GM23338 (cell line): Measurements from ENCODE around the gene ITFG1. TPM values are rescaled to one million over a fixed set of nuclear protein-coding genes. Genes with fewer than 3 reads are reported as not detected.
"Not testable (repeated sequence)": the region's sequence is repeated elsewhere in the genome, so short reads cannot be mapped to it uniquely, and the experiment has no call there.

Experiments used
- ATAC-seq: fragments of 200-7000 bp; cut with Tn5 transposase; 3 replicates; pipeline ENCODE4 v1.9.1; 2020
- DNase-seq: peaks from one replicate; pipeline ENCODE4 v3.0.0-alpha.2; 2015; ENCODE audit warnings: low spot score
- H2AFZ ChIP-seq: fragments of 200-600 bp; sonication (generic); 2 replicates; pipeline ENCODE4 v1.8.0; 2016; ENCODE audit warnings: antibody characterized with exemption, mild to moderate bottlenecking, moderate library complexity
- H3F3A ChIP-seq: fragments of 200-600 bp; sonication (generic); replicated peaks from 2 replicates; pipeline ENCODE4 v1.8.0; 2017; ENCODE audit warnings: antibody characterized with exemption, mixed run types, low read depth
- H3K27ac ChIP-seq: fragments of 200-600 bp; sonication (generic); 2 replicates; pipeline ENCODE4 v1.6.1; 2016; ENCODE audit warnings: low read depth
- H3K27me3 ChIP-seq: fragments of 200-600 bp; sonication (generic); 2 replicates; pipeline ENCODE4 v1.8.0; 2016; ENCODE audit warnings: mild to moderate bottlenecking, mixed run types, moderate library complexity; ENCODE audit not compliant: insufficient read depth
- H3K36me3 ChIP-seq: fragments of 200-600 bp; sonication (generic); 2 replicates; pipeline ENCODE4 v1.8.0; 2016; ENCODE audit warnings: mild to moderate bottlenecking; ENCODE audit not compliant: insufficient read depth
- H3K4me1 ChIP-seq: fragments of 200-600 bp; sonication (generic); 2 replicates; pipeline ENCODE4 v1.8.0; 2016; ENCODE audit warnings: mild to moderate bottlenecking, moderate library complexity; ENCODE audit not compliant: insufficient read depth
- H3K4me2 ChIP-seq: fragments of 200-600 bp; sonication (generic); 2 replicates; pipeline ENCODE4 v1.7.1; 2017; ENCODE audit warnings: mixed run types
- H3K4me3 ChIP-seq: fragments of 200-600 bp; sonication (generic); 2 replicates; pipeline ENCODE4 v1.6.1; 2016; ENCODE audit warnings: mixed run types
- H3K79me2 ChIP-seq: fragments of 200-600 bp; sonication (generic); replicated peaks from 2 replicates; pipeline ENCODE4 v1.8.0; 2017; ENCODE audit warnings: mild to moderate bottlenecking; ENCODE audit not compliant: insufficient read depth
- H3K9me2 ChIP-seq: fragments of 200-600 bp; sonication (generic); 2 replicates; pipeline ENCODE4 v1.8.0; 2017; ENCODE audit not compliant: insufficient read depth
- H4K20me1 ChIP-seq: fragments of 200-600 bp; sonication (generic); replicated peaks from 2 replicates; pipeline ENCODE4 v1.8.0; 2017; ENCODE audit warnings: mild to moderate bottlenecking; ENCODE audit not compliant: insufficient read depth
- H3K27ac Mint-ChIP-seq: 2 replicates; pipeline ENCODE4 v1.8.0; 2020; ENCODE audit warnings: inconsistent platforms, mild to moderate bottlenecking, moderate library complexity, mixed read lengths
- H3K27me3 Mint-ChIP-seq: 3 replicates; pipeline ENCODE4 v1.8.0; 2022; ENCODE audit warnings: low read depth, mild to moderate bottlenecking, moderate library complexity, mixed read lengths, inconsistent platforms; ENCODE audit not compliant: insufficient read depth, poor library complexity
- H3K36me3 Mint-ChIP-seq: 3 replicates; pipeline ENCODE4 v1.8.0; 2021; ENCODE audit warnings: low read depth, mild to moderate bottlenecking, inconsistent platforms, moderate library complexity, mixed read lengths
- H3K4me1 Mint-ChIP-seq: 3 replicates; pipeline ENCODE4 v1.8.0; 2020; ENCODE audit warnings: mild to moderate bottlenecking, inconsistent platforms, mixed read lengths
- H3K4me3 Mint-ChIP-seq: 3 replicates; pipeline ENCODE4 v1.8.0; 2021; ENCODE audit warnings: moderate library complexity, mild to moderate bottlenecking, inconsistent platforms, mixed read lengths
- H3K9me3 Mint-ChIP-seq: 3 replicates; pipeline ENCODE4 v1.8.0; 2020; ENCODE audit warnings: moderate library complexity, mild to moderate bottlenecking, inconsistent platforms, mixed read lengths
- CREB1 ChIP-seq: fragments of 250-450 bp; sonication (Bioruptor Pico); IDR thresholded peaks from 2 replicates; pipeline ENCODE4 v1.5.0; 2020; ENCODE audit warnings: low read depth, mild to moderate bottlenecking, moderate library complexity
- CTCF ChIP-seq, 2 experiments: fragments of 200-600 bp in 1 of 2; sonication (generic) in 1 of 2; conservative IDR thresholded peaks; 2 replicates each; pipeline versions ENCODE4 v1.5.1 to v1.6.1; 2016 to 2017; ENCODE audit warnings: antibody characterized with exemption in 2 of 2, low read depth in 2 of 2, mild to moderate bottlenecking in 2 of 2, moderate library complexity in 1 of 2
- EZH2 ChIP-seq: fragments of 200-600 bp; sonication (generic); IDR thresholded peaks from one replicate; pipeline ENCODE4 v1.8.0; 2017; ENCODE audit warnings: antibody characterized with exemption, mild to moderate bottlenecking, low read depth; ENCODE audit not compliant: unreplicated experiment
- EZH2phosphoT487 ChIP-seq: fragments of 200-600 bp; sonication (generic); IDR thresholded peaks from one replicate; pipeline ENCODE4 v1.8.1; 2018; ENCODE audit warnings: antibody characterized with exemption; ENCODE audit not compliant: unreplicated experiment
- NANOG ChIP-seq: IDR thresholded peaks from 2 replicates; pipeline ENCODE4 v1.6.1; 2016; ENCODE audit warnings: antibody characterized with exemption, borderline replicate concordance
- POLR2AphosphoS5 ChIP-seq: IDR thresholded peaks from 2 replicates; pipeline ENCODE4 v1.6.1; 2016; ENCODE audit warnings: antibody characterized with exemption, low read depth
- STAT1 ChIP-seq: IDR thresholded peaks from one replicate; pipeline ENCODE4 v1.6.1; 2016; ENCODE audit warnings: antibody characterized with exemption; ENCODE audit not compliant: unreplicated experiment
- ZNF114 ChIP-seq: fragments of 250-450 bp; sonication (Bioruptor Pico); IDR thresholded peaks from 2 replicates; pipeline ENCODE4 v1.5.0; 2020; ENCODE audit warnings: mild to moderate bottlenecking, moderate library complexity
- ZNF331 ChIP-seq: fragments of 250-450 bp; sonication (Bioruptor Pico); IDR thresholded peaks from 2 replicates; pipeline ENCODE4 v1.5.0; 2020; ENCODE audit warnings: low read depth, mild to moderate bottlenecking, moderate library complexity
- polyA plus RNA-seq: library from polyadenylated mRNA; unstranded; fragments of >200 nt; fragmentation: Nextera tagmentation; extraction: Ambion mirVana; gene quantifications from 2 replicates; pipeline ENCODE4 v1.2.1, GENCODE V29; 2016
- total RNA-seq: library from RNA; depleted of rRNA; stranded (reverse); fragments of >200 nt; shearing (Covaris generic); gene quantifications from 2 replicates; pipeline ENCODE4 v1.2.3, GENCODE V29; 2014
- TF ChIP-seq, protein P1 (sequence below): fragments of 250-450 bp; sonication (Bioruptor Pico); IDR thresholded peaks from 2 replicates; pipeline ENCODE4 v1.5.0; 2020; ENCODE audit warnings: mild to moderate bottlenecking, moderate library complexity
- TF ChIP-seq, protein P2 (sequence below): IDR thresholded peaks from 2 replicates; pipeline ENCODE4 v1.6.1; 2016; ENCODE audit warnings: antibody characterized with exemption

ITFG1 gene
- total and polyA plus RNA-seq, 2 experiments from 2014 or later = 18.5 to 26.9 TPM

- TF ChIP-seq, protein P1, sequence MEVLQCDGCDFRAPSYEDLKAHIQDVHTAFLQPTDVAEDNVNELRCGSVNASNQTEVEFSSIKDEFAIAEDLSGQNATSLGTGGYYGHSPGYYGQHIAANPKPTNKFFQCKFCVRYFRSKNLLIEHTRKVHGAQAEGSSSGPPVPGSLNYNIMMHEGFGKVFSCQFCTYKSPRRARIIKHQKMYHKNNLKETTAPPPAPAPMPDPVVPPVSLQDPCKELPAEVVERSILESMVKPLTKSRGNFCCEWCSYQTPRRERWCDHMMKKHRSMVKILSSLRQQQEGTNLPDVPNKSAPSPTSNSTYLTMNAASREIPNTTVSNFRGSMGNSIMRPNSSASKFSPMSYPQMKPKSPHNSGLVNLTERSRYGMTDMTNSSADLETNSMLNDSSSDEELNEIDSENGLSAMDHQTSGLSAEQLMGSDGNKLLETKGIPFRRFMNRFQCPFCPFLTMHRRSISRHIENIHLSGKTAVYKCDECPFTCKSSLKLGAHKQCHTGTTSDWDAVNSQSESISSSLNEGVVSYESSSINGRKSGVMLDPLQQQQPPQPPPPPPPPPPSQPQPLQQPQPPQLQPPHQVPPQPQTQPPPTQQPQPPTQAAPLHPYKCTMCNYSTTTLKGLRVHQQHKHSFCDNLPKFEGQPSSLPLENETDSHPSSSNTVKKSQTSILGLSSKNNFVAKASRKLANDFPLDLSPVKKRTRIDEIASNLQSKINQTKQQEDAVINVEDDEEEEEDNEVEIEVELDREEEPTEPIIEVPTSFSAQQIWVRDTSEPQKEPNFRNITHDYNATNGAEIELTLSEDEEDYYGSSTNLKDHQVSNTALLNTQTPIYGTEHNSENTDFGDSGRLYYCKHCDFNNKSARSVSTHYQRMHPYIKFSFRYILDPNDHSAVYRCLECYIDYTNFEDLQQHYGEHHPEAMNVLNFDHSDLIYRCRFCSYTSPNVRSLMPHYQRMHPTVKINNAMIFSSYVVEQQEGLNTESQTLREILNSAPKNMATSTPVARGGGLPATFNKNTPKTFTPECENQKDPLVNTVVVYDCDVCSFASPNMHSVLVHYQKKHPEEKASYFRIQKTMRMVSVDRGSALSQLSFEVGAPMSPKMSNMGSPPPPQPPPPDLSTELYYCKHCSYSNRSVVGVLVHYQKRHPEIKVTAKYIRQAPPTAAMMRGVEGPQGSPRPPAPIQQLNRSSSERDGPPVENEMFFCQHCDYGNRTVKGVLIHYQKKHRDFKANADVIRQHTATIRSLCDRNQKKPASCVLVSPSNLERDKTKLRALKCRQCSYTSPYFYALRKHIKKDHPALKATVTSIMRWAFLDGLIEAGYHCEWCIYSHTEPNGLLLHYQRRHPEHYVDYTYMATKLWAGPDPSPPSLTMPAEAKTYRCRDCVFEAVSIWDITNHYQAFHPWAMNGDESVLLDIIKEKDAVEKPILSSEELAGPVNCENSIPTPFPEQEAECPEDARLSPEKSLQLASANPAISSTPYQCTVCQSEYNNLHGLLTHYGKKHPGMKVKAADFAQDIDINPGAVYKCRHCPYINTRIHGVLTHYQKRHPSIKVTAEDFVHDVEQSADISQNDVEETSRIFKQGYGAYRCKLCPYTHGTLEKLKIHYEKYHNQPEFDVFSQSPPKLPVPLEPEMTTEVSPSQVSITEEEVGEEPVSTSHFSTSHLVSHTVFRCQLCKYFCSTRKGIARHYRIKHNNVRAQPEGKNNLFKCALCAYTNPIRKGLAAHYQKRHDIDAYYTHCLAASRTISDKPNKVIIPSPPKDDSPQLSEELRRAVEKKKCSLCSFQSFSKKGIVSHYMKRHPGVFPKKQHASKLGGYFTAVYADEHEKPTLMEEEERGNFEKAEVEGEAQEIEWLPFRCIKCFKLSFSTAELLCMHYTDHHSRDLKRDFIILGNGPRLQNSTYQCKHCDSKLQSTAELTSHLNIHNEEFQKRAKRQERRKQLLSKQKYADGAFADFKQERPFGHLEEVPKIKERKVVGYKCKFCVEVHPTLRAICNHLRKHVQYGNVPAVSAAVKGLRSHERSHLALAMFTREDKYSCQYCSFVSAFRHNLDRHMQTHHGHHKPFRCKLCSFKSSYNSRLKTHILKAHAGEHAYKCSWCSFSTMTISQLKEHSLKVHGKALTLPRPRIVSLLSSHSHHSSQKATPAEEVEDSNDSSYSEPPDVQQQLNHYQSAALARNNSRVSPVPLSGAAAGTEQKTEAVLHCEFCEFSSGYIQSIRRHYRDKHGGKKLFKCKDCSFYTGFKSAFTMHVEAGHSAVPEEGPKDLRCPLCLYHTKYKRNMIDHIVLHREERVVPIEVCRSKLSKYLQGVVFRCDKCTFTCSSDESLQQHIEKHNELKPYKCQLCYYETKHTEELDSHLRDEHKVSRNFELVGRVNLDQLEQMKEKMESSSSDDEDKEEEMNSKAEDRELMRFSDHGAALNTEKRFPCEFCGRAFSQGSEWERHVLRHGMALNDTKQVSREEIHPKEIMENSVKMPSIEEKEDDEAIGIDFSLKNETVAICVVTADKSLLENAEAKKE (CRISPR knock-in tag) = no peak
- TF ChIP-seq NANOG (no peak), STAT1 (no peak), EZH2phosphoT487 (no peak)
Observed at GRCh38 chr16:47469227-47469626, 8.4 kb upstream of the ITFG1 start (continued).

GRCh38 chr16:47468070-47468689 lies 7.3 kb upstream of the ITFG1 start:
- not testable (repeated sequence) for H4K20me1 ChIP-seq, H3K9me2 ChIP-seq, H3K27me3 ChIP-seq, H2AFZ ChIP-seq, H3K27ac ChIP-seq, H3K9me3 Mint-ChIP-seq, H3K4me2 ChIP-seq, H3K36me3 ChIP-seq, H3F3A ChIP-seq, H3K4me3 ChIP-seq, H3K27me3 Mint-ChIP-seq, H3K27ac Mint-ChIP-seq, H3K36me3 Mint-ChIP-seq, H3K4me3 Mint-ChIP-seq
- ATAC-seq (peak; percentile 85), DNase-seq (peak; percentile 31)
- peaks cover 13% of the 10 kb centered on the region for H3K4me1 ChIP-seq
- peaks cover 13% of the 10 kb centered on the region for H3K4me1 Mint-ChIP-seq
- H3K79me2 ChIP-seq = peaks cover 35% of the 10 kb centered on the region

DNA sequence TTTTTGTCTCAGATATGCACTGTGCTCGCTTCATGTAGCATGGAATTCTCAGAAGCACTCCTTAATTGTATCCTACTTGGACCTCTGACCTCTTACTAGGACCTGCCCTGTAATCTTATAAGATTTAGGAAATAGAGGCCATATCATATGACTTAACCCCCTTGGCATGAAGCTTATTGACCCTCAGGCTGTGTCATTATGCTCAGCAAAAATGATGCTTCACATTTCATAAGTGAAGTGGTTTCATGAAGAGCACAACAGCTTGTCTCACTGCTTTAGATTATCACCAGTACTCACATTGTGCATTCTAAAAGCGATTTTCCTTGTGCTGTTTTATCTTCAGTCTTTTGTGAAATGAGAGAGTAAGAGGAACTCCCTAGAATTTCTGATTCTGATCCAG lies 6.6 kb upstream of the ITFG1 start:
- DNase-seq = no peak
- H3K27ac Mint-ChIP-seq = no peak overlapping the region
- no peaks in the 10 kb centered on the region for H3K27me3 ChIP-seq
- no peaks in the 10 kb centered on the region for H3K9me3 Mint-ChIP-seq
- H3K4me1 ChIP-seq = peaks cover 15% of the 10 kb centered on the region
- H3K79me2 ChIP-seq = peaks cover 42% of the 10 kb centered on the region
- ATAC-seq = no peak
- no peak overlapping the region for H3K27ac ChIP-seq
- no peaks in the 10 kb centered on the region for H3F3A ChIP-seq
- no peaks in the 10 kb centered on the region for H3K9me2 ChIP-seq
- H3K4me3 ChIP-seq = no peak overlapping the region
- H3K4me3 Mint-ChIP-seq = no peak overlapping the region
- peaks cover 3% of the 10 kb centered on the region for H3K27me3 Mint-ChIP-seq
- peaks cover 14% of the 10 kb centered on the region for H3K4me1 Mint-ChIP-seq
- no peaks in the 10 kb centered on the region for H3K36me3 ChIP-seq
- H3K4me2 ChIP-seq = no peak overlapping the region
- no peaks in the 10 kb centered on the region; the same call in 1 of the 2 replicates for H4K20me1 ChIP-seq
- no peak overlapping the region for H2AFZ ChIP-seq
- no peaks in the 10 kb centered on the region for H3K36me3 Mint-ChIP-seq
- TF ChIP-seq ZNF331 (CRISPR knock-in tag) (no peak), CREB1 (CRISPR knock-in tag) (no peak), POLR2AphosphoS5 (no peak), EZH2phosphoT487 (no peak), CTCF (conservative IDR thresholded peaks at IDR 0.05; ENCODE audit: low read depth in 2 of 2) (no peak), ZNF114 (no peak), STAT1 (no peak), EZH2 (no peak), NANOG (no peak)
- TF ChIP-seq, protein P2, sequence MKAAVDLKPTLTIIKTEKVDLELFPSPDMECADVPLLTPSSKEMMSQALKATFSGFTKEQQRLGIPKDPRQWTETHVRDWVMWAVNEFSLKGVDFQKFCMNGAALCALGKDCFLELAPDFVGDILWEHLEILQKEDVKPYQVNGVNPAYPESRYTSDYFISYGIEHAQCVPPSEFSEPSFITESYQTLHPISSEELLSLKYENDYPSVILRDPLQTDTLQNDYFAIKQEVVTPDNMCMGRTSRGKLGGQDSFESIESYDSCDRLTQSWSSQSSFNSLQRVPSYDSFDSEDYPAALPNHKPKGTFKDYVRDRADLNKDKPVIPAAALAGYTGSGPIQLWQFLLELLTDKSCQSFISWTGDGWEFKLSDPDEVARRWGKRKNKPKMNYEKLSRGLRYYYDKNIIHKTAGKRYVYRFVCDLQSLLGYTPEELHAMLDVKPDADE = no peak
